ENCODE data around the gene DAPK1. TPM values are rescaled to one million over a fixed set of nuclear protein-coding genes. Genes with fewer than 3 reads are reported as not detected.

The DAPK1 gene
- total RNA-seq, 1 donor from 2014 or later = 29.5 TPM

DNA sequence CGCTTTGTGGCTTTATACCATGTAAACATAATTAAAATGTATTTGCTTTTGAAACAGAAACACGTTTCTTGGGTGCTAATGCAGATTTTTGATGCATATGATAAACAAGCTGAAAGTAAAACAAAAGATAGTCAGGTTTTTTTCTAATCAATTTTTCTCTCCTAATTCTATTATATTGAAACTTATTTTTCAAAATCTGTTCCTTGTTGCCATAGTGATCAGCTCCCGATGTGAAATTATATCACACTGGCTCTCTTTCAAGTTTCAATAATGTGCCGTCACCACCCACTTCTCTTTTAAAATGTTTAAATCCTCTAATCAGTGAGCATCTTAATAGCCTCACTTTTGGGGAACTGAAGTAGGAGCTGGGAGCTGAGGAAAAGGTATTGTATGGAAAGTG, 36.4 kb upstream of the DAPK1 start:
- H3K4me1 Mint-ChIP-seq = peaks cover 10% of the 10 kb centered on the region

DNA sequence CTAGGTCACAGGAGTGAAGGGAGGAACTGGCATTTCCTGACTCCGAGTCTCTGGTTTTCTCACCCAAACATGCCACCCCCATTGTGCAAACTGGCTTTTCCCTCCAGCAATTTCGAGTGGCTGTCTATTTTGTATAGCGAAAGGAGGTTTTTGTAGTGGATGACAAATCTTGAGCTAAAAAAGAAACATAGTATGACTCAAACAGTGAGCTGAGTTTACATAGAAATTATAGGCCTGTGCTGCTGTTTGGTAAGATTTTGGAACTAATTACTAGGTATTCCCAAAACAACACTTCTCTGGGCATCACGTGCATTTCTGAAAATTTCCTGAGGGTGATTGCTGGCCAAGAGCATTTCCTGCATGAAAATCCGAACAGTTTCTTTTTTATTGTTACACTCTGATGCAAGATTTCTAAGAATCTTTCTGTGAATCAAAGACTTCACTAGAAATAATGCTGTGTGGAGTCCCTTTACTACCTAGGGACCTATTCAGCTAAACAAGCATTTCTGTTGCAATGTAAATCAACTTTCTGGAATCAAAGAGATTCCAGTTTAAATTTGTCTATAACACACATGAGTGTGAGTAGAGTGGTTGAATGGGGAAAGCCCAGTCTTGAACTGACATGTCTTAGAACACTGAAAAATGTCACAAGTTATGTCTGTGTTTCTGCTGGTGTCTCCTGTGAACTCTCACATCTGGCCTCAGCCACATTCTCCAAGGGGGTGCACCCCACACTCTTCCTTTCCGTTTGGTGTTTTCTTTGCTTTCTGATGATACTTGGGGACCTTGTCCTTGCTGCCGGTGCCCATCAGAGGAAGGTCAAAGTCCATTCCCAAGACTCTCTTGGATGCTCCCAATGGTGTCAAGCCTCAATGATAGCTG, 33.3 kb upstream of the DAPK1 start:
- no peaks in the 10 kb centered on the region for H3K9me3 Mint-ChIP-seq
- Histone ChIP-seq H3K9me3 (ENCODE audit: low read depth) (no peaks in the 10 kb centered on the region), H3K27ac (no peak overlapping the region), H4K20me1 (ENCODE audit: low read depth) (no peaks in the 10 kb centered on the region), H3K4me2 (no peak overlapping the region), H3K4me1 (no peaks in the 10 kb centered on the region), H3F3A (ENCODE audit: low read depth) (no peaks in the 10 kb centered on the region), H3K79me2 (ENCODE audit: low read depth) (no peaks in the 10 kb centered on the region), H3K4me3 (no peak overlapping the region), H3K9ac (no peak overlapping the region), H3K36me3 (no peaks in the 10 kb centered on the region), H2AFZ (replicated peaks) (no peak overlapping the region), H3K27me3 (no peaks in the 10 kb centered on the region)
- H3K27me3 Mint-ChIP-seq (ENCODE audit: insufficient read depth, low read depth) = no peaks in the 10 kb centered on the region
- H3K27ac Mint-ChIP-seq = no peak overlapping the region
- H3K4me1 Mint-ChIP-seq = peaks cover 11% of the 10 kb centered on the region
- H3K36me3 Mint-ChIP-seq = no peaks in the 10 kb centered on the region
- no peak for TF ChIP-seq EZH2 (IDR thresholded peaks at IDR 0.05)
- TF ChIP-seq EZH2phosphoT487 (IDR thresholded peaks at IDR 0.05) = no peak
- TF ChIP-seq, protein P1, sequence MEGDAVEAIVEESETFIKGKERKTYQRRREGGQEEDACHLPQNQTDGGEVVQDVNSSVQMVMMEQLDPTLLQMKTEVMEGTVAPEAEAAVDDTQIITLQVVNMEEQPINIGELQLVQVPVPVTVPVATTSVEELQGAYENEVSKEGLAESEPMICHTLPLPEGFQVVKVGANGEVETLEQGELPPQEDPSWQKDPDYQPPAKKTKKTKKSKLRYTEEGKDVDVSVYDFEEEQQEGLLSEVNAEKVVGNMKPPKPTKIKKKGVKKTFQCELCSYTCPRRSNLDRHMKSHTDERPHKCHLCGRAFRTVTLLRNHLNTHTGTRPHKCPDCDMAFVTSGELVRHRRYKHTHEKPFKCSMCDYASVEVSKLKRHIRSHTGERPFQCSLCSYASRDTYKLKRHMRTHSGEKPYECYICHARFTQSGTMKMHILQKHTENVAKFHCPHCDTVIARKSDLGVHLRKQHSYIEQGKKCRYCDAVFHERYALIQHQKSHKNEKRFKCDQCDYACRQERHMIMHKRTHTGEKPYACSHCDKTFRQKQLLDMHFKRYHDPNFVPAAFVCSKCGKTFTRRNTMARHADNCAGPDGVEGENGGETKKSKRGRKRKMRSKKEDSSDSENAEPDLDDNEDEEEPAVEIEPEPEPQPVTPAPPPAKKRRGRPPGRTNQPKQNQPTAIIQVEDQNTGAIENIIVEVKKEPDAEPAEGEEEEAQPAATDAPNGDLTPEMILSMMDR (IDR thresholded peaks at IDR 0.05) = no peak
- no peak for DNase-seq (ENCODE audit: low spot score)
- no peak overlapping the region for H3K4me3 Mint-ChIP-seq

More for the DNA sequence above, 36.4 kb upstream of the DAPK1 start:
- no peak overlapping the region for H3K4me3 ChIP-seq
- Mint-ChIP-seq H3K27me3 (ENCODE audit: insufficient read depth, low read depth) (no peaks in the 10 kb centered on the region), H3K27ac (no peak overlapping the region), H3K9me3 (peaks cover 7% of the 10 kb centered on the region), H3K4me3 (no peak overlapping the region), H3K36me3 (no peaks in the 10 kb centered on the region)
- H3K9me3 ChIP-seq (ENCODE audit: low read depth) = no peaks in the 10 kb centered on the region
- H3K4me2 ChIP-seq = no peak overlapping the region
- H3K27me3 ChIP-seq = no peaks in the 10 kb centered on the region
- no peaks in the 10 kb centered on the region for H3K36me3 ChIP-seq
- H3F3A ChIP-seq (ENCODE audit: low read depth) = no peaks in the 10 kb centered on the region
- no peaks in the 10 kb centered on the region for H3K4me1 ChIP-seq
- no peak overlapping the region for H3K9ac ChIP-seq
- no peak for TF ChIP-seq EZH2 (IDR thresholded peaks at IDR 0.05)
- TF ChIP-seq, protein P1 (IDR thresholded peaks at IDR 0.05) = no peak
- TF ChIP-seq EZH2phosphoT487 (IDR thresholded peaks at IDR 0.05) = no peak
- no peaks in the 10 kb centered on the region for H4K20me1 ChIP-seq (ENCODE audit: low read depth)
- no peak overlapping the region for H2AFZ ChIP-seq (replicated peaks)
- no peak for DNase-seq (ENCODE audit: low spot score)
- H3K27ac ChIP-seq = no peak overlapping the region
- no peaks in the 10 kb centered on the region for H3K79me2 ChIP-seq (ENCODE audit: low read depth)

DNA sequence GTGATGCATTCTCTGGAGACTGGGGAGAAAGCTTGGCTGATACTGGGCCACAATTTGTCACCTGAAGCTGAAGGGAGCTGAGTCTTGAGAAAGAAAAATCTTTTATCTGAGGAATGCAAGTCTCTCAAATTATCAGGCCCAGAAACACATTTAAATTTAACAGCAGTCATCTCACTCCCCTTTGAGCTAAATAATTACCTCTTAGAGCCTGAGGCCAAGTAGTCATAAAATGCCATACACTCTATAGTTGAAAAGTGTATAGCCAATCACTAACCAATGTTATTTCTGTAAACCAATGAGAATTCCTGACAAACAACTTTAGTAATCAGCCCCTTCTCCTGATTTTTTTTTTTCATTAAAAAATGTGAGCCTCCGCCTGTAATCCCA, 32.7 kb upstream of the DAPK1 start:
- no peak overlapping the region for H2AFZ ChIP-seq (replicated peaks)
- no peaks in the 10 kb centered on the region for H3K79me2 ChIP-seq (ENCODE audit: low read depth)
- no peaks in the 10 kb centered on the region for H4K20me1 ChIP-seq (ENCODE audit: low read depth)
- no peaks in the 10 kb centered on the region for H3K27me3 ChIP-seq
- H3K36me3 Mint-ChIP-seq = no peaks in the 10 kb centered on the region
- no peak overlapping the region for H3K27ac Mint-ChIP-seq
- H3K27me3 Mint-ChIP-seq (ENCODE audit: insufficient read depth, low read depth) = no peaks in the 10 kb centered on the region
- no peaks in the 10 kb centered on the region for H3K9me3 Mint-ChIP-seq
- H3F3A ChIP-seq (ENCODE audit: low read depth) = no peaks in the 10 kb centered on the region
- H3K9ac ChIP-seq = no peak overlapping the region
- H3K4me1 ChIP-seq = no peaks in the 10 kb centered on the region
- no peak for DNase-seq (ENCODE audit: low spot score)
- H3K27ac ChIP-seq = no peak overlapping the region
- H3K4me1 Mint-ChIP-seq = peaks cover 14% of the 10 kb centered on the region
- H3K9me3 ChIP-seq (ENCODE audit: low read depth) = no peaks in the 10 kb centered on the region
- no peak overlapping the region for H3K4me3 ChIP-seq
- H3K4me2 ChIP-seq = no peak overlapping the region
- TF ChIP-seq EZH2 (IDR thresholded peaks at IDR 0.05) = no peak
- no peak for TF ChIP-seq EZH2phosphoT487 (IDR thresholded peaks at IDR 0.05)
- TF ChIP-seq, protein P1 (IDR thresholded peaks at IDR 0.05) = no peak
- no peaks in the 10 kb centered on the region for H3K36me3 ChIP-seq
- no peak overlapping the region for H3K4me3 Mint-ChIP-seq

All from neural progenitor cell (in vitro differentiated cells).